Suprapubic skin (tissue), 4 donors: Measurements from ENCODE around the gene KY. TPM values are rescaled to one million over a fixed set of nuclear protein-coding genes. Genes with fewer than 3 reads are reported as not detected.

Source experiments
- DNase-seq, 2 donors: peaks; one replicate each; pipeline ENCODE4 v3.0.0-alpha.2; 2019; ENCODE audit warnings: low spot score in 2 of 2
- H3K27ac ChIP-seq: fragments of 200-600 bp; sonication (generic); one replicate; pipeline ENCODE4 v1.5.1; 2019
- H3K27me3 ChIP-seq: fragments of 200-600 bp; sonication (generic); one replicate; pipeline ENCODE4 v1.5.1; 2019
- H3K36me3 ChIP-seq: fragments of 200-600 bp; sonication (generic); one replicate; pipeline ENCODE4 v1.5.1; 2019
- H3K4me1 ChIP-seq: fragments of 200-600 bp; sonication (generic); one replicate; pipeline ENCODE4 v1.5.1; 2019
- H3K4me3 ChIP-seq: fragments of 200-600 bp; sonication (generic); one replicate; pipeline ENCODE4 v1.5.1; 2019; ENCODE audit warnings: mild to moderate bottlenecking
- H3K9me3 ChIP-seq: fragments of 200-600 bp; sonication (generic); one replicate; pipeline ENCODE4 v1.5.1; 2019
- EP300 ChIP-seq: sonication (generic); formaldehyde crosslinking; IDR thresholded peaks from one replicate; pipeline ENCODE4 v1.6.1; 2017; ENCODE audit warnings: antibody characterized with exemption
- POLR2A ChIP-seq, 2 donors: fragments of 450-650 bp; IDR thresholded peaks; one replicate each; pipeline ENCODE4 v1.6.1; 2017; ENCODE audit warnings: antibody characterized with exemption in 2 of 2, mild to moderate bottlenecking in 2 of 2, moderate library complexity in 2 of 2
- POLR2AphosphoS5 ChIP-seq, 3 donors: sonication (generic); formaldehyde crosslinking; IDR thresholded peaks; one replicate each; pipeline ENCODE4 v1.6.1; 2017; ENCODE audit warnings: antibody characterized with exemption in 3 of 3
- WGBS: methylation state at CpG from one replicate; pipeline ENCODE4 v1.1.5; 2018; 5-methylcytosine and 5-hydroxymethylcytosine counted together
- total RNA-seq, 4 donors: library from RNA; depleted of rRNA; stranded (reverse); fragments of >200 nt; gene quantifications; one replicate each; pipeline ENCODE4 v1.1.0, GENCODE V29; 2016
- TF ChIP-seq, protein P1 (sequence below), 2 donors: fragments of 200-600 bp in 1 of 2; fragments of 450-650 bp in 1 of 2; sonication (generic) in 1 of 2; IDR thresholded peaks; one replicate each; pipeline ENCODE4 v1.5.1; 2016 to 2019; ENCODE audit warnings: antibody characterized with exemption in 2 of 2, mild to moderate bottlenecking in 1 of 2, moderate library complexity in 1 of 2

The KY gene
- total RNA-seq, 4 donors from 2014 or later: 41.9 to 99.8 (median 53.9) TPM

DNA sequence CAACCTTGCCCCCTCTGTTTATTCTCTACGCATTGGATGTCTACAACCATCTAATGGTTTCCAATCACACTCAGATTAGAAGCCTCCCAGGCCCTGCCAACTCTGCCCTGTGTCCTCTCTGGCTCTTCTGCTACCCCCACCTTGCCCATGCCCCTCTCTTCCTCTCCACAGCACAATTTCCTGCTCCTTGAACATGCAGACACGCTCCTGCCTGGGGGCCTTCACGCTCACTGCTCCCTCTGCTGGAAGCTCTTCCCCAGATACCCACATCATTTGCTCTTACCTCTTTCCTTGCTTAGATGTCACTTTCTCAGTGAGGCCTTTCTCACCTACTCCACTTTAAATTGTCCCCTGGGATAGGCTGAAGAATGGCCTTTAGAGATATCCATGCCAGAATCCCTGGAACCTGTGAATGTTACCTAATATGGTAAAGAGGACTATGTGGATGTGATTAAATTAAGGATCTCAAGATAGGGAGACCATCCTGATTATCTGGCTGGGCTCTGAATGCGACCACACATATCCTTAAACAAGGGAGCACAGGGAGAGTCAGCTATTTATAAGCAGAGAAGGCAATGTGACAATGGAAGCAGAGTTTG is 9.9 kb downstream of the KY start:
- DNase-seq: peak in 1 of 2 donors; percentile 31
- H3K27me3 ChIP-seq: no peaks in the 10 kb centered on the region
- H3K36me3 ChIP-seq: no peaks in the 10 kb centered on the region
- 65% methylated on average over 4 of the region's 4 CpGs for WGBS
- H3K4me1 ChIP-seq: no peaks in the 10 kb centered on the region
- no peaks in the 10 kb centered on the region for H3K9me3 ChIP-seq
- no peak overlapping the region for H3K27ac ChIP-seq
- no peak overlapping the region for H3K4me3 ChIP-seq
- TF ChIP-seq, protein P1, sequence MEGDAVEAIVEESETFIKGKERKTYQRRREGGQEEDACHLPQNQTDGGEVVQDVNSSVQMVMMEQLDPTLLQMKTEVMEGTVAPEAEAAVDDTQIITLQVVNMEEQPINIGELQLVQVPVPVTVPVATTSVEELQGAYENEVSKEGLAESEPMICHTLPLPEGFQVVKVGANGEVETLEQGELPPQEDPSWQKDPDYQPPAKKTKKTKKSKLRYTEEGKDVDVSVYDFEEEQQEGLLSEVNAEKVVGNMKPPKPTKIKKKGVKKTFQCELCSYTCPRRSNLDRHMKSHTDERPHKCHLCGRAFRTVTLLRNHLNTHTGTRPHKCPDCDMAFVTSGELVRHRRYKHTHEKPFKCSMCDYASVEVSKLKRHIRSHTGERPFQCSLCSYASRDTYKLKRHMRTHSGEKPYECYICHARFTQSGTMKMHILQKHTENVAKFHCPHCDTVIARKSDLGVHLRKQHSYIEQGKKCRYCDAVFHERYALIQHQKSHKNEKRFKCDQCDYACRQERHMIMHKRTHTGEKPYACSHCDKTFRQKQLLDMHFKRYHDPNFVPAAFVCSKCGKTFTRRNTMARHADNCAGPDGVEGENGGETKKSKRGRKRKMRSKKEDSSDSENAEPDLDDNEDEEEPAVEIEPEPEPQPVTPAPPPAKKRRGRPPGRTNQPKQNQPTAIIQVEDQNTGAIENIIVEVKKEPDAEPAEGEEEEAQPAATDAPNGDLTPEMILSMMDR (IDR thresholded peaks at IDR 0.05): no peak
- TF ChIP-seq POLR2A (IDR thresholded peaks at IDR 0.05) (no peak), EP300 (no peak), POLR2AphosphoS5 (IDR thresholded peaks at IDR 0.05) (no peak)

DNA sequence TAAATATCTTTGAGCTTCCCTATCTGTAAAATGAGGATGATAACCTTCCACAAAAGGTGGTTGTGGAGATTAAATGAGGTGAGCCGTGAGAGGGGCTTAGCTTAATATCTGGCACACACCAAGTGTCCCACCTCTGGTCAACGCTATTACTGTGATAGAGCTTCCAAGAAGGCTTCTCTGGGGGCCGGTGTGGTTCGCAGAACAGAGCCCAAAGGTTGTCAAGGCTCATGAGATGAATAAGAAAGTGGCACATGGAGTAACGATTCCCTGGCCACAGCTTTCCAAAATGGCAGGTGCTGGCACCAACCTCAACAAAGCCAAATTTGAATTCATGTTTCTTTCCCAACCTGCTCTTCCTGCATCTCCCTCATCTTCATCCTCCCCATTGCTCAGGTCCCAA is 10.4 kb downstream of the KY start:
- TF ChIP-seq, protein P1 (IDR thresholded peaks at IDR 0.05): no peak
- TF ChIP-seq POLR2AphosphoS5 (IDR thresholded peaks at IDR 0.05): no peak
- TF ChIP-seq EP300: no peak
- no peak for TF ChIP-seq POLR2A (IDR thresholded peaks at IDR 0.05)
- no peaks in the 10 kb centered on the region for H3K4me1 ChIP-seq
- DNase-seq: peak in 1 of 2 donors; percentile 34
- no peaks in the 10 kb centered on the region for H3K27me3 ChIP-seq
- H3K36me3 ChIP-seq: no peaks in the 10 kb centered on the region
- WGBS: 84% methylated on average over 5 of the region's 5 CpGs
- no peak overlapping the region for H3K27ac ChIP-seq
- no peaks in the 10 kb centered on the region for H3K9me3 ChIP-seq
- no peak overlapping the region for H3K4me3 ChIP-seq

DNA sequence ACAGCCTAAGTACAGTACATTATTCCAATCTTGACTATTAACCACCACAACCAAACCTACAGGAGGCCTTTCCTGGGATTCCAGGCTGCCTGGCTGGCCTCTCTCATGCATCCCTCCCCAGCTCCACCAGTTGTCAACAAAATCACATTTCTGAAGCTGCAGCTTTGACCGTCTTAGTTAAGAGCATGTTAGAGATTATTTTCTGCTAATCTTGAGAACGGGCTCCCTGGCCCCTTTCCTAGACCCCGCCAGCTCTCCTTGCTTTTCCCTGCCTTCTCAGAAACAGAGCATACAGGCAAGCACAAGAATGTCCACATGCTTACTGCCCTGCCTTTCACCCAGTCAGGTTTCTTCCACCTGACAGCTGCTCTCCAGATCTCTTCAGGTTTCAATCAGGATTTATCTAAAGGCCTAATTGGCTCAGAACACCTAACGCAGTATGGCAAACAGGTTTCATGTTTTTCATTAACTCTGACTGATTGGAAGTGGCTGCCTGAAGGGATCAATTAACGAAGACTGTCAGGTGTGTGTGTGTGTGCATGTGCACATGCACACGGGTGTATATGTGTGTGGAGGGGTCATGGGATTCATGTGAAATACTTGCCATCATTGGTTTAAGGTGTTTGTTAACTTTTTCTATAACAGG is 12.3 kb downstream of the KY start:
- H3K4me1 ChIP-seq: no peaks in the 10 kb centered on the region
- H3K27me3 ChIP-seq: no peaks in the 10 kb centered on the region
- DNase-seq: no peak
- no peak overlapping the region for H3K4me3 ChIP-seq
- WGBS: 75% methylated on average over 6 of the region's 6 CpGs
- TF ChIP-seq, protein P1 (IDR thresholded peaks at IDR 0.05): no peak
- TF ChIP-seq EP300: no peak
- no peak for TF ChIP-seq POLR2AphosphoS5 (IDR thresholded peaks at IDR 0.05)
- no peaks in the 10 kb centered on the region for H3K36me3 ChIP-seq
- H3K9me3 ChIP-seq: no peaks in the 10 kb centered on the region
- no peak overlapping the region for H3K27ac ChIP-seq

- no peaks in the 10 kb centered on the region for H3K9me3 ChIP-seq
- DNase-seq: no peak
- no peak for TF ChIP-seq POLR2AphosphoS5 (IDR thresholded peaks at IDR 0.05)
- TF ChIP-seq POLR2A (IDR thresholded peaks at IDR 0.05): no peak
- TF ChIP-seq, protein P1 (IDR thresholded peaks at IDR 0.05): no peak
- no peak for TF ChIP-seq EP300
- 100% methylated on average over 1 of the region's 1 CpG for WGBS
- no peak overlapping the region for H3K4me3 ChIP-seq
- no peaks in the 10 kb centered on the region for H3K27me3 ChIP-seq
- H3K36me3 ChIP-seq: no peaks in the 10 kb centered on the region
- H3K27ac ChIP-seq: no peak overlapping the region
- no peaks in the 10 kb centered on the region for H3K4me1 ChIP-seq
Observed at GRCh38 chr3:134636406-134636805, 14.4 kb downstream of the KY start.

GRCh38 chr3:134630506-134630905 is 20.3 kb downstream of the KY start:
- peaks cover 4% of the 10 kb centered on the region for H3K36me3 ChIP-seq
- H3K9me3 ChIP-seq: no peaks in the 10 kb centered on the region
- no peak overlapping the region for H3K27ac ChIP-seq
- no peak for DNase-seq
- H3K4me1 ChIP-seq: no peaks in the 10 kb centered on the region
- no peak for TF ChIP-seq POLR2AphosphoS5 (IDR thresholded peaks at IDR 0.05)
- no peak for TF ChIP-seq EP300
- TF ChIP-seq POLR2A (IDR thresholded peaks at IDR 0.05): no peak
- TF ChIP-seq, protein P1 (IDR thresholded peaks at IDR 0.05): no peak
- WGBS: 100% methylated on average over 1 of the region's 1 CpG
- no peaks in the 10 kb centered on the region for H3K27me3 ChIP-seq
- H3K4me3 ChIP-seq: no peak overlapping the region
